ENCODE measurements around the gene C1orf50.
"Not testable (repeated sequence)": the region's sequence is repeated elsewhere in the genome, so short reads cannot be mapped to it uniquely, and the experiment has no call there.

C1orf50 gene

DNA sequence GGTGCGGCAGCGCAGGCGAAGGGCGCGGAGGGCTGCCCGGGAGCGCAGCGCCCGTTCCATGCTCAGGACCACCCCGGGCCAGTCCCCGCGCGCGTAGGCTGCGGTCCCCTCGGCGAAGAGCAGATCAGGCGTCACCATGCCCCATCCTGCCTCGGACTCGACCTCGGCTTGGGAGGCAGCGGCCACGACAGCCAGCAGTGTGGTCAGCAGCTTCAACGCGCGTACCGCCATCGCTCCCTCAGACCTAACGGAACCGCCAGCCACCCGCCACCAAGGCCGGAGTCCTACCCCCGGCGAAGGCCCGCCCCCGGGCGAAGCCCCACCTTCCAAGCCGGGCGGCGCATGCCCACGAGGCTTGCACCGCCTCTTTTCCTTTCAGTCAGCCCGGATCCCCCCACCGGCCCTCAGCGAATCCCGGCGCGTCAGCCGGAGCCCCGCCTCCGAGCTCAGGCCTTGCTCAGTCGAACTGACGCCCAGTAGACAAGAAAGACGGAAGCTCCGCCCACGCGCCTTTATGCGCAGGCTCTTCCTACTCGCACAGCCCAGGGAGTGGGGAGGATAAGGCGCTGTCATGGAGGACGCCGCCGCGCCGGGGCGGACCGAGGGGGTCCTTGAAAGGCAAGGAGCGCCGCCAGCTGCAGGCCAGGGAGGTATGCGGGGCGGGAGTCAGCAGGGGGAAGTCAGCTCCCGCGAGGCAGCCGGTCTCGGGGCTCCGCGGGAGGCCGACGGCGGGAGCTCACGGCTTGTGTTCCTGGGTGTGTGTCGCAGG, at the start of gene C1orf50, which contains the start of gene P3H1:
C1orf50 (plus strand) TSS at position 509 of the 769 bp plus-strand sequence; CDS start at position 572, 63 bp downstream.
P3H1 (minus strand) TSS at position 288 of the 769 bp plus-strand sequence; CDS start at position 231, 57 bp downstream.
- DNase-seq, result peak; percentile 91

DNA sequence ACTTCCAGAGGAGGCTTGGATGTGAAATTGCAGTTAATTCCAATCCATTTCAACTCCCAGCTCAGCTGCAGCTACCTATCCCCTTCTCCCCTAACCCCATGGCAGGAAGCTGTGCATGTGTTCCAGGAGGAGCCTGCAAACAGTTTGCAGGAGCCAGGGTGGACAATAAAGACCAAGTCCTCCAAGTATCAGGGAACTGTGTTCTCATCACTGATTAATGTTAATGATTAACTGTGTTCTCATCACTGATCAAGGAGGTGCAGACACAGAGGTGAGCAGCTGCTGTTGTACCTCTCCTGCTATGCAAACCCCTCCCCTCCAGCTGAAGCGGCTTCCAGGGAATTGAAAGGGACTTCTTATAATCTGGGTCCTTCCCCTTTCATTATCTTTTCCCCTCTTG, 46.2 kb upstream of the C1orf50 start:
- no peak for DNase-seq

DNA sequence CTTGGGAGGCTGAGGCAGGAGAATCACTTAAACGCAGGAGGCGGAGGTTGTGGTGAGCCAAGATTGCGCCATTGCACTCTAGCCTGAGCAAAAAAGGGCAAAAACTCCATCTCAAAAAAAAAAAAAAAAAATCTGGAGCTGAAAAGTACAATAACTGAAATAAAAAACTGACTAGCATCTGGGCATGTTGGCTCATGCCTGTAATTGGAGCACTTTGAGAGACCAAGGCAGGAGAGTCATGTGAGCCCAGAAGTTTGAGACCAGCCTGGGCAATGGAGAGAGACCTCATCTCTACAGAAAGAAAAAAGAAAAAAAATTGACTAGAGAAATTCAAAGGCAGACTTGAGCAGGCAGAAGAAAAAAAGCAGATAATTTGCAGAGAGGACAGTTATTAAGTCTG, 45.1 kb upstream of the C1orf50 start:
- DNase-seq, result no peak

DNA sequence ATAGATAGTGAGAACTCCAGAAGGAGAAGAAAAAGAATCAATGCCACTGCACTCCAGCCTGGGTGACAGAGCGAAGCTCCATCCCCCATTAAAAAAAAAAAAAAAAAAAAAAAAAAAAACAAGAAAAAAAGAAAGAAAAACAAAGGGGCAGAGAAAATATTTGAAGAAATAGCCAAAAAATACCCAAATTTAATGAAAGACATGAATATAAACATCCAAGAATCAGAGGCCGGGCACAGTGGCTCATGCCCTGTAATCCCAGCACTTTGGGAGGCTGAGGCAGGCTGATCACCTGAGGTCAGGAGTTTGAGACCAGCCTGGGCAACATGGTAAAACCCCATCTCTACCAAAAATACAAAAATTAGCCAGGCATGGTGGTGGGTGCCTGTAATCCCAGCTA, 44.6 kb upstream of the C1orf50 start:
- not testable (repeated sequence) for DNase-seq

DNA sequence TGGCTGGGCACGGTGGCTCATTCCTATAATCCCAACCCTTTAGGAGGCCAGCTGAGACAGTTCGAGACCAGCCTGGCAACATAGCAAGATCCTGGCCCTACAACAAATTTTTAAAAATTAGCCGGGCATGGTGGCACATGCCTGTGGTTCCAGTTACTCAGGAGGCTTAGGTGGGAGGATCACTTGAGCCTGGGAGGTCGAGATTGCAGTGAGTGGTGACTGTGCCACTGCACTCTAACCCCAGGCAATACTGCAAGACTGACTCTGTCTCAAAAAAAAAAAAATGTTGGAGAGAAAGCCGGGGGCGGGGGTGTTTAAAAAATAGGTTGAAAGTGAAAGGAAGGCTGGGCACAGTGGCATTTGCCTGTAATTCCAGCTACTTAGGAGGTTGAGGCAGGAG, 43.5 kb upstream of the C1orf50 start:
- DNase-seq, result no peak

DNA sequence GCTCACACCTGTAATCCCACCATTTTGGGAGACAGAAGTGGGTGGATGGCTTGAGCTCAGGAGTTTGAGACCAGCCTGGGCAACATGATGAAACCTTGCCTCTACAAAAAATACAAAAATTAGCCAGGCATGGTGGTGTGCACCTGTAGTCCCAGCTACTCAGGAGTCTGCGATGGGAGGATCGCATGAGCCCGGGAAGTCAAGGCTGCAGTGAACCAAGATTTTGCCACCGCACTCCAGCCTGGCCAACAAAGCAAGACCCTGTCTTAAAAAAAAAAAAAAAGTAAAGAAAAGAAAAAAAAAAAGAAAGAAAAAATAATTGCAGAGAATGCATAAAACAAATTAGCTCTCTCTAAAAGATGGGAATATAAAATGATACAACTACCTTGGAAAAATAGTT, 41.2 kb upstream of the C1orf50 start:
- not testable (repeated sequence) for DNase-seq

DNA sequence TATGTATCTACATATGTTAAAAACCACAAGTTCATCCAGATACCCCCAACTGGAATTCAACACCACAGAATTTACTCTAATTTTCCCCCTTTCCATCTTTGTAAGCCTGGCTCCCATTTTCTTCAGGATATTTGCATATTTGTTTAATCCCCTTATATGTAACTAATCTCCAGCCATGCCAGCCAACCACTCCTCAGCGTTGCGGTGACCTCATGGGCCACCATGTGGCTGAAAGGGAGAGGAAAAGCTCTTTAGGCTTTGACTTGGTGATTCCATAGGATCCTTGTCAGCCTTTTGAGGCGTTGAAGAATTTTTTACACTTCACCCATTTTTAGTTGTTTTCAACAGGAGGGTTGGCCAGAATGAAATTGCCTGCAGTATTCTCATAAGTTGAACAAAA, 37.0 kb upstream of the C1orf50 start:
- DNase-seq, result no peak

DNA sequence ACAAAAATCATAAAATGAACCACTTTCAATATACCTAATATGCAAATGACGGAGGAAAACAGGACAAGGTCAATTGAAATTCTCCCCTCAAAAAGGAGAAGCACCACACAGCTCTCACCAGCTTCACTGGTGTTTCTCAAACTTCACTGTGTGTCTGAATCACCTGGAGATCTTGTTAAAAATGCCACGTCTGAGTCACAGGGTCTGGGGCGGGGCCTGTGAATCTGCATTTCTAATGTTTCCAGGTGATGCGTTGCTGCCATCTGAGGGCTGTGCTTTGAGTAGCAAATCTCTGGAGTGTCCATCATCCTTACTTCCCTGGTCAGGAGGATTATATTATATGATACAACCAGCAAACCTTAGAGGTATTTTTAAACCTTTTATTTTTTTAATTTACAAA, 36.1 kb upstream of the C1orf50 start:
- no peak for DNase-seq

DNA sequence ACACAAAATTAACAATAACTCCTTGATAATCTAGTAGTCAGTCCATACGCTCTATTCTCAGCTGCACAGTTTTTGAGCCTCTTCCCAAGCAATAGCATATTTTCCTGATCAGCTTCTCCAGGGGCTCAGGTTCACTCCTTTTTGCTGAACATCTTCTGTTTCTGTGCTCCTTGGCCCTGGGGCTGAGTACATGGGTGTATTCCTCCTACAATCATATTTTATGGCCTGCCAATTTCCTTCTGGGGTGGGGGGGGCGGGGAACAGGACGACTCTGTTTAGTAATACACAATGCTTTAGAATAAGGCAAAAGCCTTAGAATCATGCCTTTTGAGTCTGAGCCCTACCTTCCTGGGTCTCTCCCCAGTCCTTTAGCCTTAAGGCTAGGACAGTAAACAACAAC, 35.5 kb upstream of the C1orf50 start:
- no peak for DNase-seq

DNA sequence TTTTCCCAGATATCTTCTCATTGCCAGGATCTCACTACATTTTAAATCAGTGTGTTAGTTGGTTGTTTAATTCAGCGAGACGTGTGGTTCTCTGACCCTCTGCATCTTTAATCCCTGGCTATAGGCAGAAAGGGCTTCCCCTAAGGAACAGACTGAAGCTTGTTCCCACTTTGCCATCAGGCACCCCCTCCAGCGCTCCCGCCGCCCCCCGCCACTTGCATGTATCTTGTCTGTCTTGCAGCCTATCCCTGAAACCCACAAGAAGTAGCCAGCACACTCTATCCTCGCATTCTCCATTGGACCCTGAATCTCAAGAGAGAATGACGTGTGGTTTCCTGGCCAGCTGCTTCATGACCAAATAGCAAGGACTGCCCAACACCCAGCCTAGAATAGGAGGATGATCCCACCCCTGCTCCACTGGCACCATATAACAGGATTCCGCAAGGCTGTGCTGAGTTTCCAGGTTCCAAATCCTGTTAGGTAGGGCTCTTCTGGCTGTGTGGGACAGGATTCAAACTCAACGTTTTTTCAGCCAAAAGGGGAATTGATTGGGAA, 34.8 kb upstream of the C1orf50 start:
- DNase-seq, result no peak

DNA sequence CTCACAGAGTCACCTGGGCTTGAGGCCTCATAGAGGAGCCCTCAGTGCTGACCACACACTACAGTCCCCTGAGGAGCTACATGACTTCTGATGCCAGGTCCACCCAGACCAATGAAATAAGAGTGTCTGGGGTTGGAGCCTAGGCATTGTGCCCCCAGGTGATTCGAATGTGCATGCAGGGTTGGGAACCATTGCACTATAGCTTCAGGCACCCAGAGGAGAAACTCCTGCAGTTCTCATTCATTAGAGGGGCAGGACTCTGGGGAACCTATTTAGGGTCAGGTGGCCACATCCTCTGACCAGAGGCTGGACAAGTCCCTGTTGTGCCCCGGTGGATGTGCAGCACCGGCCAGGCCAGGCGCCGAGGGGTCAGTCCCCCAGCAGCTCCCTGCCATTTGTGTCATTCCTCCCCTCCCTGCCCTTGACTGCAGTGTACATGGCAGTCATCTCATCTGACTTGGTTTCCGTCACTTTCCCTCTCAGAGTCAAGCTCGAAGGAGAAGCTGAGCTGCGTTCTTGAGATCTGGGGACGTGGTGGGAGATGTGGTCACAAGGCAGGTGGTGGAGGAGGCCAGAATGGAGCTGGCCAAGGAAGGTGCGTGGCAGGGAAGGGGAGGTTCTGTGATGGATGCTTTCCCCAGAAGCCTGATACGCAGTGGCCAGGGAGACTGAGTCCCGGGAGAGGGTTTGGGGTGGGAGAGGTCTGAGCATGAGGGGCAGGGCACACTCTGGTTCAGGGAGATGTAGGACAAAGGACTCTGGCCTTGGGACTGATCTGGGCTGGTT, 33.4 kb upstream of the C1orf50 start:
- no peak for DNase-seq

DNA sequence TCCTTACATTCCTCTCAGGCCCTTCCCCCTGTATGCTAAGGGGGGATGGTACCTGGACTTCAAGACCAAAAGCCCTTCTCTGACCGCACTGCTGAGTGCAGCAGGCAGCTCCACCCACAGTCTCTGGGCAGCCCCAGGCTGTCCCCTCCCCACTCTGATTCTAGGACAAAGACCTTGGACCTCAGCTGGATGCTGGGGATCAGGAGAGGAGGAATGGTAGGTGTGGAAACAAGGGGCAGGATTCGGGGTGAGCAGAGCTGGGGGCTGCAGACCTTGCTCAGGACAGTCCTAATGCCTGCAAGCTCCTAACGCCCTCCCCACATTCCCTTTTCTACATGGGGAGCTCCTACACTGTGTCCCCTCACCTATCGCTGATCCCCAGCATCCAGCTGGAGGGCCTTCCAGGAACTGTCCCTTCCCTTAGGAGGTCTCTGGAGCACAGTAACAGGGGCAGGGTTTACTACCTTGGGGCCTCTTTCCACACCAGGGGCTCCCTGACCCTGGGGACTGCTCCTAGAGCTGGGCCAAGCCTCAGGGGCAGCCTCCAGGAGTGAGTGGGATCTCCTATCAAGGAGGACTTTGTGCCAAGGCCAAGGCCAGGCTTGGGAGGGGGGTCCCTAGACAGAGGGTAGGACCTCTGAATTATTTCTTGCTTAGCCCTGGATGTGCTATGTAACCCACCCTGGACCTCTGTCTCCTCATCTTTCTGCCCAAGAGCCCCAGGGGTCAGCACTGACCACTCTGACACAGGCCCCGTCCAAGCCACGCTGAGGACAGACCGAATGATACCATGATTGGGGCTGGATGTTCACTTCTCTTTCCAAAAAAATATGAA, 32.6 kb upstream of the C1orf50 start:
- DNase-seq, result no peak

DNA sequence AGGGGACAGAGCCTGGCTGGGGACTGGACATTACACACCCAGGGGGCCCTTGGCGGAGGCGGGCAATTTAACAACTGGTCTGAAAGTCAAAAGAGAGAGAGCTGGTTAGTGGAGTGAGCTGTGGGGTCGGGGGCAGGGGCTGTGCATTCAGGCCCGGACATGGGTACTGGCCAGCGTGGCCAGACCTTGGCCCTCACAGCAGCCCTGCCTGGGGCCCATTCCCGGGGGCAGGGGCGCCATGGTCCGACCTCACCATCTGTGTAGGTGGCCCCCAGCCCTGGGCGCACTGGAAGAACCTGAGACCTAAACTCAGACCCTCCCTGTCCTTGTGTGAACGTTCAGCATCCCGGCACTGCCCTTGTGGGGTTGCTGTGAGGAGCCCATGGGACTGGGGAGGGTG, 32.0 kb upstream of the C1orf50 start:
- DNase-seq, result no peak

DNA sequence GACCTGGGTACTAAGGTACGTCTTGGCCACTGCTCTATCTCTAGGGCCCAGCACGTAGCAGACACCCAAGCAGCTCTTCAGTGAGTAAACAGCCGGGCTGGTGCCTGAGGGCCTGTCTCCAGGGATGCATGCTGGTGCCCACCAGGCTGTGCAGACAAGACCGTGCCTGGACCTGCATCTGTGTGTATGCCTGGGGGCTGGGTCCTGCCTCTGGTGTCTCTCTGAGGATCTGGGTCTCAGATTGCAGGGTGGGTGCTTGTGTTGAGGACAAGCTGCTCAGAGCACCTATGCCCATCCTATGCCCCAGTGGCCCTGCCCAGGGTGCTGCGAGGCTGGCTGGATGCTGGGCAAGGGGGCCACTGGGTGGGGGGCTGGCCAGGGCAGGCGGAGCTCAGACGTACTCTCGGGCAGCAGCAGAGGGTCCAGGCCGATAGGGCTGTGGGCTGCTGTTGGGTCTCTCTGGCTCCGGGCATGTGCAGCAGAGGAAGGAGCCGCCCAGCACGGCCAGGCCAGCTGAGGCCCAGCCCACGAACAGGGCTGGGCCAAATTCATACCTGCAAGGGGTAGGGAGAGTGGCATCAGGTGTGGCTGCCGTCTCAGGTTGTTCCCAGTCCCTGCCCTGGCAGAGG, 31.5 kb upstream of the C1orf50 start:
- DNase-seq, result no peak

DNA sequence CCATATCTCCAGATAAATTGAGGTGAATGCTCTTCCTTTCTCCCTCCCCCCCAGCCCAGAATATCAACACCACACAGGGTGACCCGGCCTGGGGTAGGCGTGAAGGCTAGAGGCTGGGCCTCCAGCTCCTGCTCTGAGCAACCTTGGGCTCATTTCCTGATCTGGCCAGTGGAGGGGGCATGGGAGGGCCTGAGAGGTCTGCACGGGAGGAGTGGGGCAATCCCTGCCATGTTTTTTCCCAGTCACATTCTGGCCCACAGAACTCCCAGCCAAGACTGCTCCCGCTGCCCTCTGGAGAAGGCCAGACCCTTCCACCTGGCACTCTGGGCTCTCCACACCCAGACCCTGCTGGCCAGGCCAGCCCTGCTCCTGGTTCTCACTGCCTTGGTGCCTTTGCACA, 30.9 kb upstream of the C1orf50 start:
- DNase-seq, result no peak

DNA sequence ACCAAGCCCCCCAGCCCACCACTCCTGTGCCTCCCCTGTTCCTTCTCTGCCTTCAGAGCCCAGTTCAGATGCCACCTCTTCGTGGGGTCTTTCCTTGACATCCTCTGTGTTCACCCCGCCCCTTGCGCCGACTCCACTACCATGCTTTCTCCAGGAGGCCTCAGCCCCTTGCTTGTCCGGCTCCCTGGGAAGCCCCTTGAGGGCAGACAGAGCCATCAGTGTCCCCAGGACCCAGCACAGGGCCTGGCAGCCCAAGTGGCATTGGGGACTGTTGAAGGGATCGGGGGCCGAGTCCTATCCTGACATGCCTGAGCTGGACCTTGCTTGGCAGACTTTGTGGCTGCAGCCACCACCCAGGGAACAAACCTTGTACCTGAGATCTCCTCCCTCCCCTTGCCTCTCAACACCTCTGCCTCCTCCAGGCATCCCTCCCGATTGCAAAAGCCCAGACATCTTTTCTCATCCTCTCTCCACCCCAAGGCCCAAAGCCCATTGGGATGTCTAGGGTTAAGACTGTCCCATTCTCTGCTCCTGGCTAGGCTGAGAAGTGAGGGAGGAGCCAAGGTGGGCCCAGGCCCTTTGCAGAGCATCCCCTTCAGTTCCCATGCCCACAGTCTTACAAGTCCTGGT, 30.4 kb upstream of the C1orf50 start:
- DNase-seq, result no peak

DNA sequence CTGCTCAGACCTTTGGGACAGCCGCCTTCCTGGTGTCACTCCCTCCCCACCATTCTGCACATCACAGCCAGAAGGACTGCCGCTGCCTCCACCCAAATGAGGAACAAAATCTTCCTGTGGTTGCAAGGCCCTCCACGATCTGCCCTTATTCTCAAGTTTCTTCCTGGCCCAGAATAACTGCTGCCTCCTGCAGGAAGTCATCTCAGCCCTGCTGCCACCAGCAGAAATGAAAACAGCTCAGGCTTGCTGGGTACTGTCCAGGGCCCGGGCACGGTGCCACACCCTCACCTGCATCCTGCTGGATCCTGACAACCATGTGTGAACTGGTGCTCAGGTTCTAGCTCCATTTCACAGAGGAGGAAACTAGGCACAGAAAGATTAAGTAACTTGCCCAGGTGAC, 29.8 kb upstream of the C1orf50 start:
- DNase-seq, result peak; percentile 69

DNA sequence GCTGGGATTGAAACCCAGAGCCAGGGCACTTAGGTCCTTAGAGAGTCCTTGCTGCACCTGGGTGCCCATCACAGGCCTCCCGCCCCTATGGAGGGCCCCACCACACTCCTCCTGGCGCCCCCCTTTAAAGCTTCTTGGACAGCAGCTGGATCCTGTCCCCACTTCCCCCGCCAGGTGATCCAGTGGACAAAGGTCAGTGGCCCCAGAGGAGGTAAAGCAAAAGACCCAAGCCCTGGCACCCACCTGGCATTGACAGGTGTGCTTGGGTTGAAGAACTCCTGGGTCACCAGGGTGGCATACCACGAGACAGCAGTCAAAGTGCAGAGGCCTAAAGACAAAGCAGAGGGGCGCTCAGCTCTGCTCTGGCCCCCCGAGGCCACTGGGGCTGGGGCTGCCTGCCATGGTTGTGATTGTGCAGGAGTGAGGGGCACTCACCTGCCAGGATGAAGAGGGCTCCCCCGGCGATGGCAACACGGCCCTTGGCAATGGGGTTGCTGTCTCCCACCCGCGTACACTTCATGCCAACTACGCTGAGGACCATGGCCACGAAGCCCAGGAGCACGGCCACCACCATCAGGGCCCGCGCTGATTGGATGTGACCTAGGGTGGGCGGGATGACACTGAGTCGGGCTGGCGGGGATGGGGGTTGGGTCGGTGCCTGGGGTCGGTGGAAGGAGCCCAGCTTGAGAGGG, 28.9 kb upstream of the C1orf50 start:
- DNase-seq, result no peak

DNA sequence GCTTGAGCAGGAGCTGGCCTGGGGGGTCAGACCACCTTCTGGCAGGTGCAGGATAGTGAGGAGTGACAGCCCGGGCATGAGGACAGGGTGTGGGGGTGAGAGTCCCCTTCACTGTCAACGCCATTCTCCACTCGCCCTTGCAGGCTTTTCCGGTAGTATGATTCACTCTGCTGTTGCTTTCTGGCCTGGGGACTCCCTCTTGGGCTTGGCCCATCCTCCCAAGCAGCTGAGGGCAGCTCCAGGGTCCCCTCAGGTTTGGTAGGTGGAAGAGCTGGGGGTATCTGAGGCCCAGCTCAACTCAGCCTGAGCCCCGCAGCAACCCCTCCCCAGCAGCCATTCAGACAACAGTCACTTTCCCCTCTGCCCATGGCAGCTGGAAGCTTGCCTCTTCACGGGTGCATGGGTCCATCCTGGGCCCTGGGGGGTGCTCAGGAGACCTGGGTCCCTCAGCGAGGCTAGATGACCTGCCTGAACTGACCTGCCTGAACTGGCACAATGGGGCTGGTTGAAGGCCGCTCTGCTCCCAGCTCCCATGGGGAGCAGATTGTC, 28.3 kb upstream of the C1orf50 start:
- DNase-seq, result no peak

DNA sequence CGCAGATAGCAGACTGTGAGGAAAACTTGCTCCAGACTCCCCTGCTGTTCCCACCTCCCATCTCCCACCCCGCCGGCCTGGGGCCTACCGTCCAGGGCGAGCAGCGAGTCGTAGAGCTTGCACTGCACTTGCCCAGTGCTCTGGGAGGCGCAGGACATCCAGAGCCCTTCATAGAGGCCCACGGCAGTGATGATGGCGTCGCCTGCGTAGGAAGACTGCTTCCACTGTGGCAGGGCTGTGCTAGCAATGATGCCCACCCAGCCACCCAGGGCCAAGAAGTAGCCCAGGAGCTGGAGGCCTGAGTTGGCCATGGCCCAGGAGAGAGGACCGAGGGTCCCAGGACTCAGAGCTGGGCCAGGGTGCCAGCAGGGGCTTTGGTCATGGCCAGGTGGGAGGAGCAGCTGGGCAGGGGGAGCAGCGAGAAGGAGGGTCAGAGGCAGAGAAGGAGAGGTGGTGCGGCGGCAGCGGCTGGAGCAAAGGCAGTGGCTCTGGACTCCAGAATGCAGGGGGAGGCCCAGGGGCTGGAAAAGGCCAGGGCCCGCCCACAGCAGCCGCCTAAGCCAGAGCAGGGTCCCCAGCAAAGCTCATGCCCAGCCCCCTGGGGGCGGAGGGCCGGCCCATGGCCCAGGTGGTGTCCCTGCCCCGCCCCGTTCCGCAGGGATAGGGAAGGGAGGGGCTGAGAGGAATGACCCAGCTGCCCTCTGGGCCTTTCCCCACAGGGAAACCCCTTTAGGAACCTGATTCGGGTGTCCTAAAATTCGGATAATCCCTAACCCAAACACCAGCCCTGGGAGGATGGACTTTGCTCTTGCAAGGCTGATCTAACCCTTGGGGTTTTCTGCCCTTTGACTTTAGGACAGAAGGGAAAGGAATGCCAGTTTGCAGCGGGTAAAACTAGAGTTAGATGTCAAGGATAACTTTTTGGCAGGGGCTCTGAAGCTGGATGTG, 27.0 kb upstream of the C1orf50 start, which contains the start of gene CLDN19:
CLDN19 (minus strand) TSS at position 484 of the 948 bp plus-strand sequence; CDS start at position 311, 173 bp downstream.
- DNase-seq, result no peak
